Measurements from ENCODE around the gene EFEMP1.

The EFEMP1 gene

GRCh38 chr2:55891671-55892094 is 31.9 kb downstream of the EFEMP1 start:
- Histone ChIP-seq H3K9me3 (ENCODE audit: control insufficient read depth, insufficient read depth, low read length) (no peaks in the 10 kb centered on the region), H3K9ac (ENCODE audit: low read depth, low read length) (no peak overlapping the region), H3K4me3 (ENCODE audit: low read depth, low read length) (no peak overlapping the region), H3K4me1 (ENCODE audit: control insufficient read depth, insufficient read depth, low read length) (no peaks in the 10 kb centered on the region), H3K27me3 (ENCODE audit: control insufficient read depth, insufficient read depth, low read length) (no peaks in the 10 kb centered on the region), H3K36me3 (ENCODE audit: control insufficient read depth, insufficient read depth, low read length) (no peaks in the 10 kb centered on the region)

GRCh38 chr2:55888936-55889335 is 34.6 kb downstream of the EFEMP1 start:
- H3K9me3 ChIP-seq (ENCODE audit: control insufficient read depth, insufficient read depth, low read length), result no peaks in the 10 kb centered on the region
- H3K36me3 ChIP-seq (ENCODE audit: control insufficient read depth, insufficient read depth, low read length), result no peaks in the 10 kb centered on the region
- no peaks in the 10 kb centered on the region for H3K4me1 ChIP-seq (ENCODE audit: control insufficient read depth, insufficient read depth, low read length)
- no peak overlapping the region for H3K4me3 ChIP-seq (ENCODE audit: low read depth, low read length)
- no peaks in the 10 kb centered on the region for H3K27me3 ChIP-seq (ENCODE audit: control insufficient read depth, insufficient read depth, low read length)
- no peak overlapping the region for H3K9ac ChIP-seq (ENCODE audit: low read depth, low read length)

GRCh38 chr2:55887901-55888624 is 35.5 kb downstream of the EFEMP1 start:
- H3K27me3 ChIP-seq (ENCODE audit: control insufficient read depth, insufficient read depth, low read length), result no peaks in the 10 kb centered on the region
- no peak overlapping the region for H3K4me3 ChIP-seq (ENCODE audit: low read depth, low read length)
- H3K9me3 ChIP-seq (ENCODE audit: control insufficient read depth, insufficient read depth, low read length), result no peaks in the 10 kb centered on the region
- H3K36me3 ChIP-seq (ENCODE audit: control insufficient read depth, insufficient read depth, low read length), result no peaks in the 10 kb centered on the region
- H3K4me1 ChIP-seq (ENCODE audit: control insufficient read depth, insufficient read depth, low read length), result no peaks in the 10 kb centered on the region
- no peak overlapping the region for H3K9ac ChIP-seq (ENCODE audit: low read depth, low read length)

- Histone ChIP-seq H3K4me3 (ENCODE audit: low read depth, low read length) (no peak overlapping the region), H3K9me3 (ENCODE audit: control insufficient read depth, insufficient read depth, low read length) (no peaks in the 10 kb centered on the region), H3K4me1 (ENCODE audit: control insufficient read depth, insufficient read depth, low read length) (no peaks in the 10 kb centered on the region), H3K27me3 (ENCODE audit: control insufficient read depth, insufficient read depth, low read length) (no peaks in the 10 kb centered on the region), H3K36me3 (ENCODE audit: control insufficient read depth, insufficient read depth, low read length) (no peaks in the 10 kb centered on the region), H3K9ac (ENCODE audit: low read depth, low read length) (no peak overlapping the region)
Observed at GRCh38 chr2:55887351-55887750, 36.2 kb downstream of the EFEMP1 start.

- H3K36me3 ChIP-seq (ENCODE audit: control insufficient read depth, insufficient read depth, low read length), result no peaks in the 10 kb centered on the region
- H3K4me1 ChIP-seq (ENCODE audit: control insufficient read depth, insufficient read depth, low read length), result no peaks in the 10 kb centered on the region
- H3K27me3 ChIP-seq (ENCODE audit: control insufficient read depth, insufficient read depth, low read length), result no peaks in the 10 kb centered on the region
- no peaks in the 10 kb centered on the region for H3K9me3 ChIP-seq (ENCODE audit: control insufficient read depth, insufficient read depth, low read length)
- H3K9ac ChIP-seq (ENCODE audit: low read depth, low read length), result no peak overlapping the region
- H3K4me3 ChIP-seq (ENCODE audit: low read depth, low read length), result no peak overlapping the region
Observed at GRCh38 chr2:55885944-55886281, 37.7 kb downstream of the EFEMP1 start.

GRCh38 chr2:55885127-55885943 is 38.2 kb downstream of the EFEMP1 start:
- Histone ChIP-seq H3K4me3 (ENCODE audit: low read depth, low read length) (no peak overlapping the region), H3K27me3 (ENCODE audit: control insufficient read depth, insufficient read depth, low read length) (no peaks in the 10 kb centered on the region), H3K9ac (ENCODE audit: low read depth, low read length) (no peak overlapping the region), H3K9me3 (ENCODE audit: control insufficient read depth, insufficient read depth, low read length) (no peaks in the 10 kb centered on the region), H3K4me1 (ENCODE audit: control insufficient read depth, insufficient read depth, low read length) (no peaks in the 10 kb centered on the region), H3K36me3 (ENCODE audit: control insufficient read depth, insufficient read depth, low read length) (no peaks in the 10 kb centered on the region)

- Histone ChIP-seq H3K9me3 (ENCODE audit: control insufficient read depth, insufficient read depth, low read length) (no peaks in the 10 kb centered on the region), H3K9ac (ENCODE audit: low read depth, low read length) (no peak overlapping the region), H3K36me3 (ENCODE audit: control insufficient read depth, insufficient read depth, low read length) (no peaks in the 10 kb centered on the region), H3K4me1 (ENCODE audit: control insufficient read depth, insufficient read depth, low read length) (no peaks in the 10 kb centered on the region), H3K27me3 (ENCODE audit: control insufficient read depth, insufficient read depth, low read length) (no peaks in the 10 kb centered on the region), H3K4me3 (ENCODE audit: low read depth, low read length) (no peak overlapping the region)
Observed at GRCh38 chr2:55883829-55884228, 39.8 kb downstream of the EFEMP1 start.

- Histone ChIP-seq H3K9me3 (ENCODE audit: control insufficient read depth, insufficient read depth, low read length) (no peaks in the 10 kb centered on the region), H3K4me3 (ENCODE audit: low read depth, low read length) (no peak overlapping the region), H3K4me1 (ENCODE audit: control insufficient read depth, insufficient read depth, low read length) (no peaks in the 10 kb centered on the region), H3K27me3 (ENCODE audit: control insufficient read depth, insufficient read depth, low read length) (no peaks in the 10 kb centered on the region), H3K36me3 (ENCODE audit: control insufficient read depth, insufficient read depth, low read length) (no peaks in the 10 kb centered on the region), H3K9ac (ENCODE audit: low read depth, low read length) (no peak overlapping the region)
Observed at GRCh38 chr2:55883357-55883756, 40.2 kb downstream of the EFEMP1 start.

GRCh38 chr2:55882954-55883353 is 40.6 kb downstream of the EFEMP1 start:
- H3K36me3 ChIP-seq (ENCODE audit: control insufficient read depth, insufficient read depth, low read length), result no peaks in the 10 kb centered on the region
- no peaks in the 10 kb centered on the region for H3K9me3 ChIP-seq (ENCODE audit: control insufficient read depth, insufficient read depth, low read length)
- no peaks in the 10 kb centered on the region for H3K27me3 ChIP-seq (ENCODE audit: control insufficient read depth, insufficient read depth, low read length)
- H3K9ac ChIP-seq (ENCODE audit: low read depth, low read length), result no peak overlapping the region
- H3K4me1 ChIP-seq (ENCODE audit: control insufficient read depth, insufficient read depth, low read length), result no peaks in the 10 kb centered on the region
- H3K4me3 ChIP-seq (ENCODE audit: low read depth, low read length), result no peak overlapping the region

GRCh38 chr2:55880416-55881143 is 43.0 kb downstream of the EFEMP1 start:
- no peaks in the 10 kb centered on the region for H3K4me1 ChIP-seq (ENCODE audit: control insufficient read depth, insufficient read depth, low read length)
- H3K9me3 ChIP-seq (ENCODE audit: control insufficient read depth, insufficient read depth, low read length), result no peaks in the 10 kb centered on the region
- H3K36me3 ChIP-seq (ENCODE audit: control insufficient read depth, insufficient read depth, low read length), result no peaks in the 10 kb centered on the region
- H3K4me3 ChIP-seq (ENCODE audit: low read depth, low read length), result no peak overlapping the region
- no peaks in the 10 kb centered on the region for H3K27me3 ChIP-seq (ENCODE audit: control insufficient read depth, insufficient read depth, low read length)
- no peak overlapping the region for H3K9ac ChIP-seq (ENCODE audit: low read depth, low read length)

GRCh38 chr2:55879976-55880375 is 43.6 kb downstream of the EFEMP1 start:
- H3K9ac ChIP-seq (ENCODE audit: low read depth, low read length), result no peak overlapping the region
- no peak overlapping the region for H3K4me3 ChIP-seq (ENCODE audit: low read depth, low read length)
- H3K36me3 ChIP-seq (ENCODE audit: control insufficient read depth, insufficient read depth, low read length), result no peaks in the 10 kb centered on the region
- no peaks in the 10 kb centered on the region for H3K4me1 ChIP-seq (ENCODE audit: control insufficient read depth, insufficient read depth, low read length)
- no peaks in the 10 kb centered on the region for H3K27me3 ChIP-seq (ENCODE audit: control insufficient read depth, insufficient read depth, low read length)
- H3K9me3 ChIP-seq (ENCODE audit: control insufficient read depth, insufficient read depth, low read length), result no peaks in the 10 kb centered on the region

- Histone ChIP-seq H3K36me3 (ENCODE audit: control insufficient read depth, insufficient read depth, low read length) (no peaks in the 10 kb centered on the region), H3K9ac (ENCODE audit: low read depth, low read length) (no peak overlapping the region), H3K4me1 (ENCODE audit: control insufficient read depth, insufficient read depth, low read length) (no peaks in the 10 kb centered on the region), H3K9me3 (ENCODE audit: control insufficient read depth, insufficient read depth, low read length) (no peaks in the 10 kb centered on the region), H3K4me3 (ENCODE audit: low read depth, low read length) (no peak overlapping the region), H3K27me3 (ENCODE audit: control insufficient read depth, insufficient read depth, low read length) (no peaks in the 10 kb centered on the region)
Observed at GRCh38 chr2:55877087-55877436, 46.5 kb downstream of the EFEMP1 start.

Measured in iPS-15b (cell line).